Neuronal stem cell (in vitro differentiated cells): ENCODE results near the gene RXFP1.
"Not testable (repeated sequence)": the region's sequence is repeated elsewhere in the genome, so short reads cannot be mapped to it uniquely, and the experiment has no call there.

Source experiments
- DNase-seq: peaks from one replicate; pipeline ENCODE4 v3.0.0-alpha.2; 2013; ENCODE audit warnings: low spot score
- H2AFZ ChIP-seq: one replicate; pipeline ENCODE4 v1.6.1; 2013; ENCODE audit warnings: mild to moderate bottlenecking, low read length, inconsistent platforms
- H2AK5ac ChIP-seq: 2 replicates; pipeline ENCODE4 v1.6.1; 2013; ENCODE audit warnings: low read depth, mild to moderate bottlenecking, inconsistent platforms, low read length, moderate library complexity, mixed read lengths
- H2BK120ac ChIP-seq: 2 replicates; pipeline ENCODE4 v1.6.1; 2013; ENCODE audit warnings: low read depth, mild to moderate bottlenecking, inconsistent platforms, low read length, moderate library complexity, mixed read lengths
- H2BK12ac ChIP-seq: one replicate; pipeline ENCODE4 v1.6.1; 2013; ENCODE audit warnings: low read length, inconsistent platforms
- H2BK15ac ChIP-seq: 2 replicates; pipeline ENCODE4 v1.6.1; 2013; ENCODE audit warnings: mild to moderate bottlenecking, low read length, inconsistent platforms, mixed read lengths
- H2BK5ac ChIP-seq: one replicate; pipeline ENCODE4 v1.6.1; 2013; ENCODE audit warnings: inconsistent platforms, mild to moderate bottlenecking, low read length, moderate library complexity
- H3K14ac ChIP-seq: one replicate; pipeline ENCODE4 v1.6.1; 2013; ENCODE audit warnings: low read length, inconsistent platforms
- H3K18ac ChIP-seq: 2 replicates; pipeline ENCODE4 v1.6.1; 2013; ENCODE audit warnings: low read length, inconsistent platforms
- H3K23ac ChIP-seq: 2 replicates; pipeline ENCODE4 v1.6.1; 2013; ENCODE audit warnings: low read depth, mild to moderate bottlenecking, mixed read lengths, low read length, inconsistent platforms; ENCODE audit not compliant: poor library complexity
- H3K27ac ChIP-seq: replicated peaks from 3 replicates; pipeline ENCODE4 v1.5.1; 2013; ENCODE audit warnings: low read length, inconsistent platforms
- H3K27me3 ChIP-seq, 3 experiments: 2 replicates each; pipeline ENCODE4 v1.6.1; 2013; ENCODE audit warnings: low read length in 3 of 3, mild to moderate bottlenecking in 2 of 3, inconsistent platforms in 1 of 3, low read depth in 1 of 3, mixed read lengths in 1 of 3, moderate library complexity in 1 of 3; ENCODE audit not compliant: control insufficient read depth in 3 of 3, insufficient read depth in 3 of 3
- H3K36me3 ChIP-seq, 2 donors: replicated peaks in 1 of 2; 2 replicates each; pipeline ENCODE4 v1.6.1; 2013; ENCODE audit warnings: low read length in 2 of 2; ENCODE audit not compliant: control insufficient read depth in 2 of 2, insufficient read depth in 2 of 2
- H3K4ac ChIP-seq: 2 replicates; pipeline ENCODE4 v1.6.1; 2013; ENCODE audit warnings: inconsistent platforms, mild to moderate bottlenecking, low read length, moderate library complexity
- H3K4me1 ChIP-seq, 2 donors: 1 replicate in 1 of 2; 2 replicates in 1 of 2; pipeline ENCODE4 v1.6.1; 2013; ENCODE audit warnings: low read length in 2 of 2, low read depth in 1 of 2; ENCODE audit not compliant: control insufficient read depth in 2 of 2, insufficient read depth in 1 of 2
- H3K4me2 ChIP-seq: one replicate; pipeline ENCODE4 v1.6.1; 2013; ENCODE audit warnings: mild to moderate bottlenecking, low read length, inconsistent platforms; ENCODE audit not compliant: insufficient read depth, poor library complexity, severe bottlenecking
- H3K4me3 ChIP-seq, 2 donors: 2 replicates each; pipeline ENCODE4 v1.5.1; 2013; ENCODE audit warnings: low read length in 2 of 2, mild to moderate bottlenecking in 2 of 2, inconsistent platforms in 1 of 2, moderate library complexity in 1 of 2
- H3K79me1 ChIP-seq: one replicate; pipeline ENCODE4 v1.6.1; 2013; ENCODE audit warnings: low read depth, mild to moderate bottlenecking, inconsistent platforms, low read length, moderate library complexity
- H3K9ac ChIP-seq: one replicate; pipeline ENCODE4 v1.6.1; 2013; ENCODE audit warnings: mild to moderate bottlenecking, low read depth, low read length, inconsistent platforms; ENCODE audit not compliant: poor library complexity
- H3K9me3 ChIP-seq, 2 donors: replicated peaks in 1 of 2; 2 replicates each; pipeline versions ENCODE3 to v1.6.1; 2013; ENCODE audit warnings: low read length in 2 of 2, mild to moderate bottlenecking in 2 of 2, inconsistent platforms in 1 of 2, low read depth in 1 of 2, mixed read lengths in 1 of 2, moderate library complexity in 1 of 2; ENCODE audit not compliant: control insufficient read depth in 2 of 2, insufficient read depth in 1 of 2
- H4K8ac ChIP-seq: one replicate; pipeline ENCODE4 v1.6.1; 2013; ENCODE audit warnings: low read depth, mild to moderate bottlenecking, inconsistent platforms, low read length, moderate library complexity
- H4K91ac ChIP-seq: one replicate; pipeline ENCODE4 v1.6.1; 2013; ENCODE audit warnings: low read length, low read depth, mild to moderate bottlenecking, inconsistent platforms; ENCODE audit not compliant: poor library complexity
- WGBS, 2 donors: extraction: QIAGEN DNeasy Blood & Tissue Kit; methylation state at CpG; one replicate each; pipeline ENCODE4 v1.1.7; 2013; ENCODE audit warnings: missing lambda C conversion rate in 2 of 2, mixed read lengths in 1 of 2; ENCODE audit not compliant: insufficient read length in 2 of 2, insufficient replicate concordance in 1 of 2; ENCODE audit errors: extremely low coverage in 2 of 2; 5-methylcytosine and 5-hydroxymethylcytosine counted together

Gene RXFP1

DNA sequence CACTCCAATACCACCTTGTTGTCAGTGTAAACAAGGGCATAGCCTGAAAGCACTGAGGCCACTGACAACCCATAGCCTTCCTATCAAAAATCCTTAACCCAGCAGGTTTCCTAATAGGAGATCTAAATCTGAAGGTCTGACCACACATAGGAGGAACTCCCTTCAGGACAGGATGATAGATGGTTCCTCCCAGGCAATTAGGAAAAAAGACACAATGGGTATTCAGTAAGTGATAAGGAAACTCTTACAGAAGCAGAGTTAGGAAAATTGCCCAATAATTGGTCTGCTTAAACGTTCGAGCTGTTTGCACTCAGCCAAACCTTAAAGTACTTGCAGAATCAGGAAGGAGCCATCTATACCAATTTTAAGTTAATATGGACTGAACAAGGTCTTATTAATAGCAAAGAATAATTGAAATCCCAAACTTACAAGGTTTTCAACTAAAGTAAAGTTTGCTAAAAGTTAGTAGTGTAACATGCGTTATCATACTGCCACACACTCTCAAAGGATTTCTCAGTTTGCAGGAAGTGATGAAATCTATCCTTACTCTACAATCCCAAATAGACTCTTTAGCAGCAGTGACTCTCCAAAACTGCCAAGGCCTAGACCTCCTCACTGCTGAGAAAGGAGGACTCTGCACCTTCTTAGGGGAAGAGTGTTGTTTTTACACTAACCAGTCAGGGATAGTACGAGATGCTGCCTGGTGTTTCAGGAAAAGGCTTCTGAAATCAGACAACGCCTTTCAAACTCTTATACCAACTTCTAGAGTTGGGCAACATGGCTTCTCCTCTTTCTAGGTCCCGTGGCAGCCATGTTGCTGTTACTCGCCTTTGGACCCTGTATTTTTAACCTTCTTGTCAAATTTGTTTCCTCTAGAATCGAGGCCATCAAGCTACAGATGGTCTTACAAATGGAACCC, 142.3 kb downstream of the RXFP1 start:
- H3K9me3 ChIP-seq, H3K4me2 ChIP-seq, H3K27me3 ChIP-seq, H3K4me3 ChIP-seq, H3K23ac ChIP-seq, H3K4me1 ChIP-seq, DNase-seq, H2BK15ac ChIP-seq, H3K79me1 ChIP-seq, H2BK12ac ChIP-seq, H4K8ac ChIP-seq, H2AFZ ChIP-seq, H4K91ac ChIP-seq, H3K18ac ChIP-seq, H3K27ac ChIP-seq, H2BK120ac ChIP-seq, H2AK5ac ChIP-seq, H3K9ac ChIP-seq, H2BK5ac ChIP-seq, H3K14ac ChIP-seq, H3K4ac ChIP-seq: not testable (repeated sequence)
- WGBS, 2 donors = no CpG with 5 or more reads among the region's 8 CpGs
- peaks cover 3 to 43% of the 10 kb centered on the region in 2 donors for H3K36me3 ChIP-seq

DNA sequence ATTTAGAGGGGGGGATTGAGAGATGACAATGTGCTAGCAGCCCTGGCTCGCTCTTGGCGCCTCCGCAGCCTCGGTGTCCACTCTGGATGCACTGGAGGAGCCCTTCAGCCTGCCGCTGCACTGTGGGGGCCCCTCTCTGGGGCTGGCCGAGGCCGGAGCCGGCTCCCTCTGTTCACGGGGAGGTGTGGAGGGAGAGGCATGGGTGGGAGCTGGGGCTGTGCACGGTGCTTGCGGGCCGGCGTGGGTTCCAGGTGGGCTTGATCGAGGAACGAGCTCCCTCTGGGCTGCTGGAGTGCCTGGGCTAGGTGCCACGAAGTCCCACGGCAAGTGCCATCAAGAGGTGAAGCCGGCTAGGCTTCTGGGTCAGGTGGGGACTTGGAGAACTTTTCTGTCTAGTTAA, 143.1 kb downstream of the RXFP1 start:
- Histone ChIP-seq H3K36me3 (peaks cover 5 to 51% of the 10 kb centered on the region in 2 donors), H4K91ac (no peak overlapping the region), H3K9ac (no peak overlapping the region), H3K27ac (no peak overlapping the region), H2BK12ac (no peak overlapping the region), H3K79me1 (peaks cover 2% of the 10 kb centered on the region), H3K18ac (peak overlapping the region; percentile 64), H2BK5ac (no peak overlapping the region), H3K14ac (no peak overlapping the region), H2AFZ (no peak overlapping the region), H2BK120ac (no peak overlapping the region), H3K27me3 (no peaks in the 10 kb centered on the region), H4K8ac (no peak overlapping the region), H3K23ac (no peak overlapping the region), H3K9me3 (no peaks in the 10 kb centered on the region), H2AK5ac (no peak overlapping the region), H2BK15ac (no peak overlapping the region), H3K4me3 (no peak overlapping the region), H3K4ac (no peak overlapping the region), H3K4me1 (no peaks in the 10 kb centered on the region), H3K4me2 (no peak overlapping the region)
- DNase-seq = no peak
- no CpG with 5 or more reads among the region's 18 CpGs for WGBS, 2 donors

DNA sequence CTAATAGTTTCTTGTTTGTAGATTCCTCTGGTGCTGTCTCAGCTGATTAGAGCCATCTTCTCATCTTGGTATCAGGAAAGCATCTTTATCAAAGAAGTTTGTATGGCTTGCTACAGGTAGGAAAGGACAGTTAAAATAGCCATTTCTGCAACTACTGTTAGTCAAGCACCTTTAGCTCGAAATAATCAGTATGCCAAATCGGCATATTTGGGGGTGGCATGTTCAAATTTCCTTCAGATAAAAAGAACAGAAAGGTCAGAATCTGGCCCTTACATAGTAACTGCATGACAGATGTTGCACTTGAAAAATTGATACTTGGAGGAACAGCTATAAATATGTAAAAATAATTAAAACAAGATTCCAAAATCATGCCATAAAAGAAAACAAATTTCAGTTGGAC, 145.2 kb downstream of the RXFP1 start:
- Histone ChIP-seq H3K4ac (no peak overlapping the region), H3K4me2 (no peak overlapping the region), H3K14ac (no peak overlapping the region), H3K27ac (no peak overlapping the region), H3K18ac (no peak overlapping the region), H2BK15ac (no peak overlapping the region), H4K91ac (no peak overlapping the region), H2BK120ac (no peak overlapping the region), H3K27me3 (no peaks in the 10 kb centered on the region), H2AFZ (no peak overlapping the region), H4K8ac (no peak overlapping the region), H3K79me1 (peaks cover 5% of the 10 kb centered on the region), H2BK5ac (no peak overlapping the region), H2BK12ac (no peak overlapping the region), H3K9ac (no peak overlapping the region), H3K23ac (no peak overlapping the region), H3K36me3 (peaks cover 5 to 51% of the 10 kb centered on the region in 2 donors), H3K4me1 (no peaks in the 10 kb centered on the region), H3K9me3 (no peaks in the 10 kb centered on the region), H2AK5ac (no peak overlapping the region), H3K4me3 (no peak overlapping the region)
- WGBS, 2 donors = no CpG with 5 or more reads among the region's 2 CpGs
- DNase-seq = no peak

DNA sequence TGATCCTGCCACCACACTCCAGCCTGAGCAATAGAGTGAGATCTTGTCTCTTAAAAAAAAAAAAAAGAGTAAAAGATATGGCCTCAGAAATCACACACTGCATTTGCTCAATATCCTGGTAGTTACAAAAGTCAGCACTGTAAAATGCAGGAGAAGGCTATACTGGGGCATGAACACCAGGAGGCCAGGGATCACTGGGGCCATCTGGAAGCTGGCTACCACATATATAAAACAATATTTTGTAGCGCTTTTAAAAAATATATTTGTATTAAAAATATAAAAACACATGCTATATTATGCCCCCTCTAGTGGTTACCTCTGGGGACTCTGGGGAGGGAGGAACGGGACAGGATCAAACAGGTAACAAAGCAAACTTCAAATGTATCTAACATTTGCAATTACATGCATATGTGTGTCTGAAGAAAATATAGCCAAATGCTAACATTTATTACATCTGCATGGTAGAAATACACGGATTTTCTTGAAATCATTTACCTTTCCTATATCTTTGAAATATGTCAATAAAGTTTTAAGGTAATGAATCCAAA, 146.0 kb downstream of the RXFP1 start:
- H3K4me3 ChIP-seq = no peak overlapping the region
- no peak overlapping the region for H3K14ac ChIP-seq
- H3K4ac ChIP-seq = no peak overlapping the region
- no peak overlapping the region for H3K4me2 ChIP-seq
- H3K9me3 ChIP-seq = no peaks in the 10 kb centered on the region
- DNase-seq = no peak
- H2BK5ac ChIP-seq = no peak overlapping the region
- H2AK5ac ChIP-seq = no peak overlapping the region
- no peak overlapping the region for H3K27ac ChIP-seq
- no peak overlapping the region for H3K9ac ChIP-seq
- no peak overlapping the region for H3K23ac ChIP-seq
- no peak overlapping the region for H2BK120ac ChIP-seq
- no peaks in the 10 kb centered on the region for H3K27me3 ChIP-seq
- no peak overlapping the region for H4K8ac ChIP-seq
- no peak overlapping the region for H2BK12ac ChIP-seq
- no peak overlapping the region for H3K18ac ChIP-seq
- H3K36me3 ChIP-seq = peaks cover 5 to 51% of the 10 kb centered on the region in 2 donors
- peaks cover 5% of the 10 kb centered on the region for H3K79me1 ChIP-seq
- no CpG with 5 or more reads among the region's 3 CpGs for WGBS, 2 donors
- H2BK15ac ChIP-seq = no peak overlapping the region
- peaks cover 0 to 2% of the 10 kb centered on the region in 2 donors for H3K4me1 ChIP-seq
- no peak overlapping the region for H4K91ac ChIP-seq
- no peak overlapping the region for H2AFZ ChIP-seq
